Sigmoid colon (tissue), 4 donors: ENCODE measurements around the gene NAALADL2.

Source experiments
- CTCF ChIP-seq, 4 experiments: fragments of 450-650 bp in 3 of 4; fragments of 200-600 bp in 1 of 4; IDR thresholded peaks; one replicate each; pipeline ENCODE4 v1.5.1; 2016 to 2019; ENCODE audit warnings: antibody characterized with exemption in 4 of 4, mild to moderate bottlenecking in 3 of 4, moderate library complexity in 2 of 4
- POLR2A ChIP-seq, 2 donors: fragments of 450-650 bp; IDR thresholded peaks; one replicate each; pipeline ENCODE4 v1.6.1; 2016; ENCODE audit warnings: antibody characterized with exemption in 2 of 2, mild to moderate bottlenecking in 2 of 2, moderate library complexity in 2 of 2
- POLR2AphosphoS5 ChIP-seq, 4 donors: sonication (generic); formaldehyde crosslinking; IDR thresholded peaks; one replicate each; pipeline ENCODE4 v1.6.1; 2017; ENCODE audit warnings: antibody characterized with exemption in 4 of 4

GRCh38 chr3:175518459-175518858, 659.3 kb downstream of the NAALADL2 start:
- TF ChIP-seq CTCF (IDR thresholded peaks at IDR 0.05) (no peak), POLR2AphosphoS5 (IDR thresholded peaks at IDR 0.05) (no peak), POLR2A (IDR thresholded peaks at IDR 0.05) (no peak)
